ENCODE results near the gene TIAM1.

The TIAM1 gene

DNA sequence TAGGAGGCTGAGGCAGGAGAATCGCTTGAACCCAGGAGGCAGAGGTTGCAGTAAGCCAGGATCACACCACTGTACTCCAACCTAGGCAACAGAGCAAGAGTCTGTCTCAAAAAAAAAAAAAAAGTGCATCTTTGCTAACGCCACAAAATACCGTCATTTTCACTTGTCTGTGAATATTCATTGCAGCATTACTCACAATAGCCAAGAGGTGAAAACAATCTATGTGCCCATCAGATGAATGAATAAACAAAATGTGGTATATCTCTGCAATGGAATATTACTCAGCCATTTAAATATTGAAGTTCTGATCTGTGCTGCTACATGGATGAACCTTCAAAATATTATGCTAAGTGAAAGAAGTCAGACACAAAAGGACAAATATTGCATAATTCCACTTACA, 7.9 kb upstream of the TIAM1 start:
- DNase-seq, result no peak

DNA sequence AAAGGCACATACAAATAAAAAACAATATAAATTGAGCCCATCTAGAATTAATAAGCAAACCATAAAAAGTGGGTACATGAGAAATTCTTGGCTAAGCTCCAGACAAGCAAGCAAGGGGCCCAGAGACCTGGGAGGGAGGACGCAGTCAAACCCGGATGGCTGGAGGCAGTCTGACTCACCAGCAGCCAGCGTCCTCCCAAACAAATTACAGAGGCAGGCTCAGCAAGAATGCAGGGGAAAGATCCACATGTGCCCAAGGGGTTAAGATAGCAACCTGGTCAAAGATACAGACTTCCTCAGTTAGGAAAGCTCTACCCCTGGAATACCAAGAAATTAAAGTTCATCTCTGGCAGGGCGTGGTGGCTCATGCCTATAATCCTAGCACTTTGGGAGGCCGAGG, 7.4 kb upstream of the TIAM1 start:
- DNase-seq, result peak; percentile 65

DNA sequence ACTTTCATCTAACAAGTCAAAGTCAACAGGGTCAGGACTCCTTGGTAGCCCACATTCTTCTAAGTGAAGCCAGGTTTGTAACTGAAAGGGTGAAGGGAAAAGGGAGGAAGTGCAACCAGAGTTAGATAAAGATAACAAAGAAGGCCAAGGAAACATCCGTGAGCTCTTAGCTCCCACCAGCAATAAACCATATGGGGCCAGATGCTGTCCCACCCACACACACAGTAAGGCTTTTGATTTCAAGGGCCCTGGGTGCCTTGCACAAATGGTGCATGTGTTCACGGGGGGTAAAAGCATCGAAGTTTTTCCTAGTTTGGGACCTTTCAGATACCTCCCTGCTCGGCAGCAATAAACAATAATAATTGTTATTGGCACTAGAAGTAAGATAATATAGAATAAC, 5.1 kb upstream of the TIAM1 start:
- DNase-seq, result no peak

DNA sequence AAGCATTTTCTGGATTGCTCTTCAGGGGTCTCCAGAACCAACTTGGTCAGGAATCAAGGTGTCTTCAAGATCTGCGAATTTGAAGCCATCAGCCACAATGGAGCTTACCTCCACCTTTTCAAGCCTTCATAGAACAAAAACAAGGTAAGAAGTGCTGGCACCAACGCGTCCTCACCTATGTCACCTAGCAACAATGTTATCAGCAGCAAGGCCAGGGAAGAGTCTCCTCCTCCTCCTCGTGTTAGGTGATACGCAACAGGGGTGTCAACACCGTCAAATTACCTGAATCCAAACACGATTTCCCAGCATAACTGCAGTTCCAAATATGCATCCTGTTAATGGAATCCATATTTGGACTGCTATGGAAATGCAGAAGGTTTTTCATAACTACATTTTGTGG, 4.1 kb upstream of the TIAM1 start:
- DNase-seq, result no peak

DNA sequence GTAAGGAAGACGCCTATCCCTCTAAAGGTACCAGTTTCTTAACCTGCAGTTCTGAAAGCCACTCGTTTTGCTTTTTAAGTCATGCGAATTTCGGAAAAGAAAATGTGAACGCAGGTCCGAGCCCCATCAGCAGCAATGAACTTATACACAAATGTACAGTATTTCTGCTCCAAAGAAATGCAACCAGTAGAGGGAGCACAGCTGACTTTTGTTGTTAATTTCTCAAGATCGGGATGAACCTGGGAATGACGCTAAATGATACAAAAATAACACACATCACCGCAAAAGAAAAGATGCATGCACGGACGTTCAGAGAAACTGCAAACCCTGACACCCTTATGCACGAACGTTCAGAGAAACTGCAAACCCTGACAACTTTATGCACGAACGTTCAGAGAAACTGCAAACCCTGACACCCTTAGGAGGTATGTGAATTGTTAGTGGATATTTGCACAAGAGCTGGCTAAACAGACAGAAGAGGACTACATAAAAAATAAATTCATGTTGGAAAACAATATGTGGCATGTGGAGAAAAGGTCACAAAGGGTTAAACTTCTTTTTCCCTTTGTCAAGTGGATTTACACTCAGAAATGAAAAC, 3.5 kb upstream of the TIAM1 start:
- DNase-seq, result peak; percentile 38

DNA sequence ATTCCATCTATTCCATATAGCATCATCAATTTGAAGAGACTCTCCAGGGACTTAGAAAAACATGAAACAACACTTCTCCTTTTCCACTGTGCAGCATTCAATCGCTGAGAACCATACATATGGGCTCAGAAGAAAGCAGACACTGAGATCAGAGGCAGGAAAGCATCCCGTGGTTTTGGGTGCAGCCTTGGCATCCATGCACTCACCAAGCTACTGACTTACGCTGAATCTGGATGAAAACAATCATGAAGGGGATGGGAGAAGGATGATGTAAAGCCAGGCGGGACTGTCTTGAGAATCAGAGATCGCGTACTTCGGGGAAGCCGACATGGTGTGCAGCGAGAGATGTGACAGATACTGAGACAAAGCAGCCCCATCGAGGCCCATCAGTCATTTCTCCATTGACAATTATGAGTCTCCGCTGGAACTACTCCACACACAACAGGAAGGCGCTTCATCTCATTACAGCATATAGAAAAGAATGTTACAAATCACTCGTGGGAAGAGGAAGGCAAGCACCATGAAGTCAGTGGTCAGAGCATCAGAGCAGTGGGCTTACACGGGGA, 2.3 kb upstream of the TIAM1 start:
- peak; percentile 24 for DNase-seq

DNA sequence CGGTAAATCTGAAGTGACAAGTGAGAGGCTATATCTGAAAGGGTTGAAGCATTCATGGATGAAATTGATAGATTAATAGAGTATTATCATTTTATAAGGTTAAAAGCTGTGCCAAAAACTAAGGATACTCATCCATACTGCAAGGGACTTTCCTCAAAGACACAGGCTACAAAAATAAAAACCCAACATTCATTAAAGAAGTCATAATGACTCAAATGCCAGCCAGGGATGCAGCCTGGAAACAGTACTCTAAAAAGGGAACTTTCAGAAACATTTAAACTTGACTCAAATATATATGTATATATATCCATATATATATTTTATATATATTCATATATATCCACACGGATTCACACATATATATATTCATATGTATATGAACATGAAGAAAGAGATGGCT, 1.1 kb upstream of the TIAM1 start:
- DNase-seq, result no peak

DNA sequence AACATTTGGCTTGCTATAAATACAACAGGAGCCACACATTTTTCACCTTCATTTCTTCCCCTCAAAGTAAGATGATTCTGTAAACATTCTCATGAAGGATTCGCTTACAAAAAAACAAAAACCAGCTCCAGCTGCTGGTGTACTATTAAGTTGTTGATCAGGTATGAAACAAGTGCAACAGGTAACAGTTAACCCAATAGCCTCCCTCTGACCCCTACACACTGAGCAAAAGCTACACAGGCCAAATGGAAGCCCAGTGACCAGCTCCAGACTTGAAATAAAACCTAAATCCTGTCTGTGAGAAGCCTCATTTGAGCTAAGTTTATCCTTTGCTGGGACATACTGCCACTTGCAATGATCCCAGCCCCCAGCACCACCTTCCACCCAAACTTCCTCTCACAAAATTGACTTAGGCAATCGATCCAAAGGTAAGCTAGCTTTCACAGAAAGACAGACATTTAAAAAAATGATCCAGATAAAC, 991 bp downstream of the TIAM1 start:
- DNase-seq, result no peak

DNA sequence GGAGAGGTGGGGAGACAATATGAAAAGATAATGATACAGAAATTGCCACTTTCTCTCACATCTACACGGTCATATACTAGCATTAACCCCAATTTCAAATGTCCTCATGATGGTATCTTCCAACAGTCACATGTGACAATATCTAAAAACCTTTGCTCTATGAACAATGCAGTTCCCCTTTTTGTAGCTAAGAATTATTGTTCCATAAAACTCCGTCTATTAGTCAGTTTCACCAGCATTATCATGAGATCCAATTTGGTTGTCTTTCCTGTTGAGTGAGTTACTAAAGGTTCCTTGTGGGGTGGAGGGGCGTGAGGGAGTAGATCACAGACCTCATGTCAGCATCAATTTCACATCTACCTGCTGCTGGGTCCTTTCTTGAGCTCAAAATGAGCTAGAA, 1.7 kb downstream of the TIAM1 start:
- no peak for DNase-seq

DNA sequence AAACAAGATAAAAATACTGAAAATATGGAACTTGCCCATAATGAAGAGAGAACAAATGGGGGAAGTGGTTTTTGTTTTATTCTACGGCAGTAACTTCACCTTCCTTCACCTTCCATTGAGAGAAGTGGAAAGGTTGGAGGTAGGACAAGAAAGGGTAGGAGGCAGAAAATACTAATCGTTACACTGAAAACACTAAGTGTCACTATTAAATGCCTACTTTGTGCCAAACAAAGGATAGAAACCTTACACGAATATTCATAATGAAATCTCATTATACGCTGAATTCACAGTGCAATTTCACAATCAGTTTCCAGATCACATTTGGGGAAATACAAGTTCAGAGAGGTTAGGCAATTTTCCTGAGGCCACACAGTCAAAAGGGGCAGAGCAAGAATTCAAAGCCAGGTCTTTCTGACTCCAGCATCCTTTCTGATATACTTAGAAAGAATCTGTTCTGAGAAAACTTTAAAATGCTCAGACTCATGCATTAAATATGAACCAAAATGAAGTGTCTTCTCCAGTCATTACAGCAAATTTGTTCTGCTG, 3.0 kb downstream of the TIAM1 start:
- DNase-seq, result no peak

DNA sequence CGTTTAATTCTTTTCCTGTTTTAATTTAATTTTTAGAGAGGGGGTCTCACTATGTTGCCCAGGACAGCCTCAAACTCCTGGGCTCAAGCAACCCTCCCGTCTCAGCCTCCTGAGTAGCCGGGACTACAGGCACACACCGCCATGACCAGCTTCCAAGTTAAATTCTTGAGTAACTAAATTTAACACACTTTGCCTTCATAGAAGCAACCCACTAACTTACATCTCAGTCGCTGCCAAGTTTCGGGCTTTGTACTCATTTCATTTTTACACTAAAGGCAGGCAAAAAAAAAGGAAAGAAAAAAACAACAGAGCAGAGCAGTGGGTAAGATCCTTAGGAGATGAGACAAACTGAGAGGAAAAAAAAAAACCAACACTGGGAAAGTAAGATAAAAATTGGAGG, 3.5 kb downstream of the TIAM1 start:
- DNase-seq, result no peak

DNA sequence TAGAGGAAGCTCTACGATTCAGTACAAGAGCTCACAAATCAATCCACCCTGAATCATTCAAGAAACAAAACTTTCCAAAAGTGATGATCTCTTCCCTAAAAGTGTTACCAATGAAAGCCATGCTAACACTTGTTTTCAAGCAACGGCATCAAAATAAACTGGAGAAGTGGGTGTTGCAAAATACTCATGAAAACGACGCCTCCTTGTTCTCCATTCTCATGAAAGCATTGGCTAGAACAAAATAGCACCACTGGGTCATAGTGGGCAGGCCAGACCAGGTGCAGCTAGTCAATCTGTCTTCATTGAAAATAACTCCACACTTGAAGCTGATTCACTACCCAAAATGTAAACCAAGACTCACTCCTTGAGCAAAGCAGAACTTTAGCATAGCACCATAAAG, 4.3 kb downstream of the TIAM1 start:
- no peak for DNase-seq

DNA sequence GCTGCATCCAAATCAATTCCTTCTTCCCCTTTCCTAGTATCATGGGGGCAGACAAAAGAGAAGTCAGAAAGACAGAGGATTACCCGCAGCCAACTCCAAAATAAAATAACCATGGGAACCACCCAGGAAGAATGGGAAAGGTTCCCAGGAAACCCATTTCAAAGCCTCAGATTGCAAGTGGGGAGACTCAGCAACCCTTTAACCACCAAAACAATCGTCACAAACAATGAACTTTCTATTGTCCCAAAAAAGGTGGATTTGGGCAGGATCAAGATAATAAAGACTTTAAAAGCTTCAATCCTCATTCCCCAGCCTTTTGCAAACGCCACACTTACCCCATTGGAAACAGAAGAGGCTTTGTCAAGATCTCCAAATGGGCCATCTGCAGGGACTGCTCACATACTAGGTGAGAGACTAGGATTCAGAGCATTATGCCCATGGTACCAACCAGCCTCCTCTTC, 5.1 kb downstream of the TIAM1 start:
- no peak for DNase-seq

DNA sequence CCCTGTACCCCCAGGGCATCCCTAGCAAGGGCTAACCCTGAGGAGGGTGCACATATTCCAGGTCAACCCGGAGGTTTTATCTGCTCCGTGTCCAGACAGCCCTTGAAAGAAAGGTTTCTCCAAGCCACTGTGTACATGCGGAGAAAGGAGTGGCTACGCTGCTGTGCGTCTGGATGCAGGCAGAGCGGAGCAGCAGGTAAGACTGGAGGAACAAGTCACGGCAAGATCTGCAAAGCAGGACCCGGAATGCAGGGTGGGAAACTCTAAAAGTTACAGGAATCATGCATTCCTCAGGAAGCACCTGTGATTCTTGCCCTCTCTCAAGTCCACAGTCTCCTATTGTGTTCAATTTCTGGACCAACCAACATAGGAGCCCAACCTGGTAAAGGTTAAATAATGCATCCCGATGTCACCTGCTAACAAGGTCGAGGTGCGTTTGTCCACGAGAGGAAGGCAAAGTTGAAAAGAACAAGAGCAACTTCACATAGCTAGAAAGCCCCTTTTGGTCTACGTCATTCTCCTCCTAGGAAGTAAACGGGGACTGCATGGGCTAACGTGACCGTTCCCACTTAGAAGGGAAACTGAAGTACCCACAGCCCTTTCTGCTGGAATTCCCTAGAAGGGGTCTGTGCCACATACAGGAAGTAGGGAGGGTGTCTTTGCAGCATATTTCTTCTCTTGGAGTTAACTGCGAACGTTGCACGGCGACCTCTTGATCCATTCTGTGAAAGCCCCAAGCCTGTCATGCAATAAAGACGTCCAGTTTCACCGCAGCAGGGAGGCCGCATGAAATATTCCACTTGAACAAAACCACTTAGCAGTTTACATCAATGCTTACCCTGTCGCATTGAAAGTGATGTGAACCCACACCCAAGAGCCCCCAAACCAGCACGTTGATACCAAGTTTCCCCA, 5.8 kb downstream of the TIAM1 start:
- DNase-seq, result no peak

DNA sequence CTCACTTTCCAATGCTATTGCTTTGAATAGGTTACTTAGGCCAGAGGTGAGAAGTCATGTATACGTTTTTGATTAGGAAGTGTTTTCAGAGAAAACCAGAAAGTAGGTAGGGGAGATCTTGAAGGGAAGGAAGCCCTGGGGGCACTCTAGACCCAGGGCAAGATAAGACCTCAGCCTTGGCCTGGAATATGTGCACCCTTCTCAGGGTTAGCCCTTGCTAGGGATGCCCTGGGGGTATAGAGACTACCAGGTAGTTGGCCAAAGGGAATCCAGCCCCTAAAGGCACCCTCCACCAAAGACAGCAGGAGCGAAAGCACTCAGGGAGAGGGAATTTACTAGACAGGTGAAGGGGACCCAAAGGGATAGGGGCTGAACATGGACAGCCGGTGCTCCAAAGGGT, 7.0 kb downstream of the TIAM1 start:
- no peak for DNase-seq

DNA sequence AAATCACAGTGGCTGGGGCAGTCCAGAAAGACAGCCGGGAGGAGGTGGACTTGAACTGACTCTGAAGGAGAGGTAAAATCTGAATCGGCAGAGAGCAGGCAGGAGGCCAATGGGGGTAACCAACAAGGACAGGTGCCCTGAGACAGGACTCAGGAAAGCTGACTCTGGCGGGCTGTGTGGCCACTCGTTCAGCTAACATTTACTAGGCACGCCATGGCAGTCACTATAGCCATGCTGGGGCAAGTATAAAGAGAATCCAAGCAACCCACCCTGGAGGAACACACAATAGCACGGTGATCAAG, 7.4 kb downstream of the TIAM1 start:
- DNase-seq, result no peak

DNA sequence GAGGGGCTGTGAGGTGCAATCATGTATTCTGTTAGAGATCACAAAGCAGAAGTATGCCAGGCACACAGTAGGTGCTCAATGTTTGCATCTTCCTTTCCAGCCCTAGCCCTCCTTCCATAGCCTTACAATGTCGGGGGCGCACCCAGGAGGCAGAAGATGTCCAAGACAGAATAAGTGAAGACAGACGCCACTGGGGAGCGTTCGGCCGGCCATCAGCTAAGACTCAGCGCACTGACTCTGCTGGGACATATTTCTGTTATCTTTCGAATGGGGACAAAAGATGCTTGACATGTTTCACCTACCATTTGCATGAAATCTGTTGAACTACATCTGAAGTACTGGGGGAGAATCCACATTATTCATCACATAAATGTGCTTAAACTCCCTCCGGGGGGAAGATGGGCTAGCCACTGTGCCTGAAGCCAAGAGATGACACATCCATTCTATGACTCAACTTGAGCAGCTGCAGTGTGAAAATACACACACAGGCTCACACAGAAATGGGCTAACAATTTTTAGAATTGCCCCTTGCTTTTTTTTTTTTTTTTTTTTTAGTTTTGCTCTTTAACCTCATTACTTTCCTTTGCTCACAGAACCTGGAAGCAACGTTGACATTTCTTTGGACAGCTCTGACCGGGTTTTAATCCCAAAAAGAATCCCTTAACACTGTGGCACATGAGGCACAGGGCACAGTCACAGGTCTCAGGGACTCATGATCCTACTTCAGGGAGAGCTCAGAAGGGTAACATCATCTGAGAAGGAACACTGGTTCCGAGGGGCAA, 7.9 kb downstream of the TIAM1 start:
- DNase-seq, result peak; percentile 94

DNA sequence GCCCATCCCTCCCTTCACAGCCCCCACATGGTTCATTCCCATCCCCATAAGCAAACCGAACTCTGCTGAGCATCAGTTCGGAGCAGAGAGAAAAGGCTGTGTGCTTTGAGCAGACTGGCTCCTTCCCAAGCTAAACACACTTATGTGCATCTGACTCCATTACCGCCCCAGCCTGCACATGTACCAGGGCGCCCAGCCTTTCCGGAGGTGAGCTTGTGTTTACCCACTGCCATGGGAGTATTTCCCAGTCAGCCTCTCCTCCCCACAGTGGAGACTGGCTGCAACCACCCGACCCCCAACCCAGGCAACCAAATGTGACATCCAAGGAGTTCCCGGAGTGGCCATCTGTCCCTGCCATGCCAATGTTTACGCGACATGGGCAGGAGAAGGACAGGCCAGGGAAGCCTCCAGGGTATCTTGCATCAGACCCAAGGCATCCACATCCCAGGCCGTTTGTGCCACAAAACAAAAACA, 9.4 kb downstream of the TIAM1 start:
- no peak for DNase-seq

DNA sequence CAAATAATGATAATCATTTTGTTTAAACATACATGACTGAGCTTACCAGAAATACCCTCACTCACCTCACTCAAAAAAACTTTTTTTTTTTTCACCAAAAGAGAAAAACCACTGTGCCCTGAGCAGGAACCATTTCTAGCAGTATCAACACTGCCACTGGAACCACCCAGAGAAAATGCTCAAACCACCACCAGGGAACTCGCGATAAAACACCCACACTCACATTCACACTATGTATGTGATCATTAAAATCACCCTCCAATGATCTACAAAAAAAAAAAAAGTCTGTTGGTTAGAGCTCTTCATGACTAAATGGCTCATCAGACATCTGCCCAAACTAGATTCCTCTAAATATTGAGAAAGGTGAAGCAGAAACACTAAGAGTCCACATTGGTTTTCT, 11.5 kb downstream of the TIAM1 start:
- no peak for DNase-seq

DNA sequence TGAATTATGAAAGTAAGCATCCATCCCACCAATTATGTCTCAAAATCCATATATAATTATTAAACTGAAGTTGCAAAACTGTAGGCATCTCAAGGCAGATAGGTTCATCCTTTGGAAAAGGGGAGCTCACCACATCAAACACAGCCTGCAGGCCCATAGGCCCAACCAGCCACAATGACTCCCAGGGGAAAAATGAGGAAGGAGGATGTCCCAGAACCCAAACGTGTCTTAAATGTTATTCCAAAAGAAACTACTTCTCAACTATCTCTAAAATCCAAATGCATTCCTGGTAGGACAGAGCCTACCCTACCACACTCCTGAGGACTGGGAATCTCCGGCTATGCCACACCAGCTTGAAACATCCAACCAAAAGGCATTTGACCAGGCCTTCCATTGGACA, 12.8 kb downstream of the TIAM1 start:
- peak; percentile 23 for DNase-seq

DNA sequence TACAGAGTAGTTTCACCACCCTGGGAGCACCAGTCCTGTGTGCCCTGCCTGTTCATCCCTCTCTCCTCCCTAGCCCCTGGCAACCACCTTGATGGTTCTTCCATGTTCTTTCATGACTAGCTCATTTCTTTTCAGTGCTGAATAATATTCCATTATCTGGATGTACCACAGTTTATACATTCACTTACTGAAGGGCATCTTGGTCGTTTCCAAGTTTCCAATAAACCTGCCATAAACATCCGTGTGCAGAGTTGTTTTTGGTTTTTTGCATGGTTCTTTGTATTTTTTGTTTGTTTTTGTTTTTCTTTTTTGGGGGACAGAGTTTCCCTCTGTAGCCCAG, 13.9 kb downstream of the TIAM1 start:
- DNase-seq, result no peak

DNA sequence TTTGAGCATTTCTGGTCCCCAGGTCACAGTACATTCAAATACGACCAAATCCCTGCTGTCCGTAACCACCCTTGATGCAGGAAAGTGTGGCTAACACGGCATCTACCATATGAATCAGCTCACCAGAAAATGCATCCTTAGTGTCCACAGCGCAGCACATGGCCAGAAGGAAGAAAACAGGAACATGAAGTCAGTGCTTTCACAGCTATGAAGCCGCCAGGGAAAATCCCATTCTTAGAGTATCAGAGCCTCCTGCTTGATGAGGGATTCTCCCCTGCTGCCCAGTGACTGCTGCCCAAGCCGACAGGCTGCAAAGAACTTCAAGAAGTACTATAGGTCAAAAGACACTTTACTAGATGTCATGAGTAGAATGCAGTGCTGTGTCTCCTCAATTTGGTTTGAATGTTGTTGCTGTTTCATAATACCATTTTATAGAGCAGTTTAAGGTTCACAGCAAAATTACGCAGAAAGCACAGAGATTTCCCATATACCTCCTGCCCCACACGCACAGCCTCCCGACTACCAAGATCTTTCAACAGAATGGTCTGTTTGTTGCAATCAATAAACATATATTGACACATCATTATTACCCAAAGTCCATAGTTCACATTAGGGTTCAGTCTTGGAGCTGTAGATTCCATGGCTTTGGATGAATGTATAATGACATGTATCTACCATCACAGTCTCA, 14.5 kb downstream of the TIAM1 start:
- DNase-seq, result no peak

All from fibroblast of skin of right quadriceps (primary cell).